ENCODE measurements around the gene RABL2A.
"Not testable (repeated sequence)": the region's sequence is repeated elsewhere in the genome, so short reads cannot be mapped to it uniquely, and the experiment has no call there.

RABL2A gene

DNA sequence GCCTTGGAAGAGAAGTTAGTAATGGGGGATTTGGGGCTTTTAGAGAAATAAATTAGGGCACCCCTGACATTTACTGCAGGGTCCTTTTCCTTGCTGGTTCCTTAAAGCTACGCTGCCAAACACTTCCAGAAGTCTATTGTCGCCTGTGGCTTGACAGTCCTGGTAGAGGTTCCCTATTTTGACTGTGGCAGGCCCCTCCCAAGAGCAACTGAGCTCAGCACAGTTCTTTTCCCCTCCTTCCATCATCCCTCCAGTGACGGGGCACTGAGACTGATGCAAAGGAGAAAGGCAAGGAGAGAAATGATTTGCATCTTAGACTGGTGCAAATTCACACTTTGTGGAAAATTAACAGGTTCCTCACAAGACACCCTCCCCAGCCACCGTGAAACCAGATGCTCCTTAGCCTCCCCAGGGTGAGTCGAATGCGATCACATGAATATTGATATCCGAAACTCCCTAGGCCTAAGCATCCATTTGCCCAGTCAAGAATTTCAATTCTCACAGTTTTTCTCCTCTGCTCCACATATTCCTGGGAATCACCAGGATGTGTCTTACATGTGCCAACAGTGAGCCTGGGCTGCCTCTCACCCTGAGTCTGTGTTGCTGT is 45.4 kb downstream of the RABL2A start:
- no peak for TF ChIP-seq Cebpa-rat (IDR thresholded peaks at IDR 0.05)
- no peaks in the 10 kb centered on the region for H3K36me3 ChIP-seq
- H3K27ac ChIP-seq, result no peak overlapping the region
- H3K27me3 ChIP-seq, result no peaks in the 10 kb centered on the region
- H3K9me3 ChIP-seq (replicated peaks in 1 of 11), result peaks cover 0 to 5% (median 0%) of the 10 kb centered on the region in 11 experiments; a peak in 2 of 22 replicates
- H3K4me1 ChIP-seq, result no peaks in the 10 kb centered on the region; a peak in 1 of 20 replicates
- no peak overlapping the region for H3K9ac ChIP-seq
- no peak overlapping the region for H3K4me2 ChIP-seq
- no peaks in the 10 kb centered on the region for H4K20me1 ChIP-seq
- no peak overlapping the region for H3K4me3 ChIP-seq

- H3K9me3 ChIP-seq (replicated peaks in 1 of 11), result no peaks in the 10 kb centered on the region
- H3K4me3 ChIP-seq, result no peak overlapping the region
- no peaks in the 10 kb centered on the region for H3K27me3 ChIP-seq
Measured at GRCh38 chr2:113675875-113676274, 48.8 kb downstream of the RABL2A start.

GRCh38 chr2:113676623-113677266 is 49.7 kb downstream of the RABL2A start:
- Histone ChIP-seq H3K27ac (no peak overlapping the region), H3K4me3 (no peak overlapping the region), H3K4me1 (no peaks in the 10 kb centered on the region; a peak in 1 of 20 replicates), H3K9me3 (replicated peaks in 1 of 11) (no peaks in the 10 kb centered on the region; a peak in 2 of 22 replicates), H3K27me3 (no peaks in the 10 kb centered on the region), H4K20me1 (no peaks in the 10 kb centered on the region), H3K36me3 (no peaks in the 10 kb centered on the region), H3K9ac (no peak overlapping the region), H3K4me2 (no peak overlapping the region)
- TF ChIP-seq Cebpa-rat (IDR thresholded peaks at IDR 0.05), result no peak

More at GRCh38 chr2:113675875-113676274, 48.8 kb downstream of the RABL2A start:
- Histone ChIP-seq H3K9ac (no peak overlapping the region), H3K36me3 (no peaks in the 10 kb centered on the region), H3K27ac (no peak overlapping the region), H3K4me1 (no peaks in the 10 kb centered on the region; a peak in 1 of 20 replicates), H3K4me2 (no peak overlapping the region), H4K20me1 (no peaks in the 10 kb centered on the region)
- no peak for TF ChIP-seq Cebpa-rat (IDR thresholded peaks at IDR 0.05)

DNA sequence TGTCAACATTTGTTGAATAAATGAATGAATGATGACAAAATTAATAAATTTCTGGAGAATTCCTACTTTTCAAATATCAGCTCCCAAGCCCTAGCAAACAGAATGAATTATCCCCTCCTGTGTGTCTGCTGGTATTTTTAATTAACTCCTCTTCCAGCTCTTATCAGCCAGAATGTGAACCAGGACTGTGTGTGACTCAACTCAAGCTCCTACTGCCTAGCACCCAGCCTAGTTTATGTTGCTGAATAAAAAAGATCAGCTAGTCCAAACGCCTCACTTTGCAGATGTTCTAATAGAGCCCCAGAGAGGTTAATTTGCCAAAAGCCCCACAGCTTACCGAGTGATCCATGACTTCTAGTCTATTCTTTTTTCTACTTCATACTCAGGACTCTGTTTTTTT is 50.3 kb downstream of the RABL2A start:
- Histone ChIP-seq H3K27me3 (no peaks in the 10 kb centered on the region), H3K9ac (no peak overlapping the region), H3K4me1 (no peaks in the 10 kb centered on the region), H3K9me3 (replicated peaks in 1 of 11) (no peaks in the 10 kb centered on the region; a peak in 2 of 22 replicates), H4K20me1 (no peaks in the 10 kb centered on the region), H3K36me3 (no peaks in the 10 kb centered on the region), H3K4me2 (no peak overlapping the region), H3K27ac (no peak overlapping the region), H3K4me3 (no peak overlapping the region)
- no peak for TF ChIP-seq Cebpa-rat (IDR thresholded peaks at IDR 0.05)

DNA sequence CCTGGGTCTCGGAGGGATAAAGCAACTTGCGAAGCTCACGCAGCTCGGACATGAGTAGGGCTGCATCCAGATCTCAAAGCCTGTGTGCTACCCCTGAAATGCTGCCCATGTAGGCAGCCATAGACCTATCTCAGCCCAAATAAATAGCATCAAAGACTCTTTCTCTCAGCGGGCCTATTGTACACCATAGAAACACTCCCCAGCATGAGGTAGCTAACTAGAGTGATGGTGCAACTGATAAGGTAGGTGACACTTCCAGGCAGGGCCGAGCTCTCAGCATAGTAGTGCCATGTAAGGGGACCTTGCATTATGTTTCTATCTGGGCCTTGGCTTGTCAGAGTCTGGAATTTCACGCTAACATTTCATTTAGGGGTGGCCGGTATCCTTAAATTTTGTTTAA is 52.4 kb downstream of the RABL2A start:
- Histone ChIP-seq H3K4me2 (no peak overlapping the region), H4K20me1 (no peaks in the 10 kb centered on the region), H3K27me3 (no peaks in the 10 kb centered on the region), H3K27ac (no peak overlapping the region), H3K9ac (no peak overlapping the region), H3K9me3 (replicated peaks in 1 of 11) (peaks cover 0 to 6% (median 0%) of the 10 kb centered on the region in 11 experiments; a peak in 6 of 22 replicates), H3K4me1 (no peaks in the 10 kb centered on the region), H3K36me3 (no peaks in the 10 kb centered on the region), H3K4me3 (no peak overlapping the region)
- TF ChIP-seq Cebpa-rat (IDR thresholded peaks at IDR 0.05), result no peak

DNA sequence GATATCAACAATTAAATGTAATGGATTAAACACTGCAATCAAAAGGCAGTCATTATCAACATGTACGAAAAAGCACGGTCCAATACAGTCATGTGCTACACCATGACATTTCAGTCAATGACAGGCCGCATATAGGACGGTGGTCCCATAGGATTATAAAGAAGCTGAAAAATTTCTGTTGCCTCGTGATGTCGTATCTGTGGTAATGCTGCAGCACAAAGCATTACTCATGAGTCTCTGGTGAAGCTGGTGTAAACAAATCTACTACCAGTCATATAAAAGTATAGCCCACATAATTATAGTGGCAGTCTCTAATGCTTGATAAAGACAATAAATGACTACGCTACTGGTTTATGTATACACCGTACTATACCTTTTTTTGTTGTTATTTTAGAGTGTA is 58.4 kb downstream of the RABL2A start:
- H3K9ac ChIP-seq, result no peak overlapping the region
- H4K20me1 ChIP-seq, result no peaks in the 10 kb centered on the region
- H3K4me1 ChIP-seq, result peaks cover 0 to 3% (median 0%) of the 10 kb centered on the region in 10 experiments; a peak in 2 of 20 replicates
- peaks cover 0 to 6% (median 0%) of the 10 kb centered on the region in 11 experiments; a peak in 6 of 22 replicates for H3K9me3 ChIP-seq (replicated peaks in 1 of 11)
- no peaks in the 10 kb centered on the region for H3K36me3 ChIP-seq
- no peak for TF ChIP-seq Cebpa-rat (IDR thresholded peaks at IDR 0.05)
- no peak overlapping the region for H3K27ac ChIP-seq
- no peaks in the 10 kb centered on the region for H3K27me3 ChIP-seq
- H3K4me3 ChIP-seq, result no peak overlapping the region
- H3K4me2 ChIP-seq, result no peak overlapping the region

GRCh38 chr2:113686537-113686936 is 59.5 kb downstream of the RABL2A start:
- H3K4me2 ChIP-seq, result no peak overlapping the region
- H3K36me3 ChIP-seq, result no peaks in the 10 kb centered on the region
- no peak overlapping the region for H3K4me3 ChIP-seq
- TF ChIP-seq Cebpa-rat (IDR thresholded peaks at IDR 0.05), result no peak
- no peak overlapping the region for H3K27ac ChIP-seq
- no peaks in the 10 kb centered on the region for H3K27me3 ChIP-seq
- H3K9ac ChIP-seq, result no peak overlapping the region
- peaks cover 0 to 7% (median 0%) of the 10 kb centered on the region in 10 experiments; a peak in 3 of 20 replicates for H3K4me1 ChIP-seq
- peaks cover 0 to 6% (median 0%) of the 10 kb centered on the region in 11 experiments; a peak in 6 of 22 replicates for H3K9me3 ChIP-seq (replicated peaks in 1 of 11)
- no peaks in the 10 kb centered on the region for H4K20me1 ChIP-seq

DNA sequence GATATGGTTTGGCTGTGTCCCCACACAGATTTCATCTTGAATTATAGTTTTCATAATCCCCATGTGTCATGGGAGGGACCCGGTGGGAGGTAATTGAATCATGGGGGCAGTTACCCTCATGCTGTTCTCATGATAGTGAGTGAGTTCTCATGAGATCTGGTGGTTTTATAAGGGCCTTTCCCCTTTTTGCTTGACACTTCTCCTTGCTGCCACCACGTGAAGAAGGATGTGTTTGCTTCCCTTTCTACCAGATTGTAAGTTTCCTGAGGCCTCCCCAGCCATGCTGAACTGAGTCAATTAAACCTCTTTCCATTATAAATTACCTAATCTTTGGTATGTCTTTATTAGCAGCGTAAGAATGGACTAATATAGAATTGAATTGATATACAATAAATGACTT is 63.8 kb downstream of the RABL2A start:
- H3K27me3 ChIP-seq; H4K20me1 ChIP-seq; H3K4me3 ChIP-seq; H3K9ac ChIP-seq; H3K36me3 ChIP-seq; H3K27ac ChIP-seq; H3K9me3 ChIP-seq (replicated peaks in 1 of 11): not testable (repeated sequence)
- peaks cover 22 to 32% (median 27%) of the 10 kb centered on the region in 10 experiments for H3K4me1 ChIP-seq
- 0 out of 22 replicates have a peak overlapping the region, but pooled peaks of 1 of the 11 experiments have one; percentile 16 for H3K4me2 ChIP-seq

All from BLaER1 treated with 17β-estradiol and CSF1 and Interleukin-3, amounts not matched to agents 10 nM and 100 nM (cell line).